ENCODE results near the gene OPTC.

OPTC gene

DNA sequence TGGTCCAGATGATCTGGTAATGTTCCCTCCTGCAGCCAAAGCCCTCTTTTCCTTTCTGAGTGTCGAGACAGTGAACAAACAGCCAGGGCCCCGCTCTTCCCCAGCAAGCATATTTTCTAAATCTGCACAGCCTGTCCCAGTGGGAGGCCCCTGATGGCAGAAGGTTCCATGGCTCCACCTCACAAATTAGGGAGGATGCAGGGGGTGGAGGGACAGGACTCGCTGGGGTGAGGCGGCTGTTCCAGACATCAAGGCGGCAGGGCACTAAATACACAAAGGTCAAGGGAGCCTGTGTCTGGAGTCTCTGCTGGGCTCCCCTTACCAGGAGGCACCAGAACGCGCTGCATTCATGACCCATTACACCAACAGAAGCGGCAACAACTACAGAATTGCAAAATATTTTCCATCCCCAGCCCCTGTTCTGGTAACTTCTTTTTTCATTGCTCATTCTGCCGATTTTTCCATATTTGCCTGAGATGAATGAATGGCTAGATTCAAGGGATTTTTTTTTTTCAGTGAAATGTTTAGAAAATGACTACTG is 45.4 kb upstream of the OPTC start:
- TF ChIP-seq CTCF (IDR thresholded peaks at IDR 0.05; ENCODE audit: insufficient read depth, low read length, poor library complexity, severe bottlenecking) (no peak), EZH2phosphoT487 (conservative IDR thresholded peaks at IDR 0.05; ENCODE audit: low read length) (no peak)
- Histone ChIP-seq H2AFZ (ENCODE audit: low read depth, low read length, severe bottlenecking) (no peak overlapping the region), H3K27me3 (ENCODE audit: low read length) (no peaks in the 10 kb centered on the region), H3K27ac (ENCODE audit: low read depth, low read length) (no peak overlapping the region), H3K4me2 (ENCODE audit: low read depth, low read length, poor library complexity, severe bottlenecking) (no peak overlapping the region), H3K79me2 (ENCODE audit: insufficient read depth, low read length) (no peaks in the 10 kb centered on the region), H4K20me1 (ENCODE audit: low read depth, low read length) (no peaks in the 10 kb centered on the region), H3K4me3 (ENCODE audit: insufficient read depth, low read length, poor library complexity, severe bottlenecking) (no peak overlapping the region), H3K36me3 (ENCODE audit: low read length) (no peaks in the 10 kb centered on the region), H3K9ac (ENCODE audit: low read length) (no peak overlapping the region), H3F3A (ENCODE audit: insufficient read depth) (peaks cover 23% of the 10 kb centered on the region), H3K9me3 (ENCODE audit: insufficient read depth, low read length) (no peaks in the 10 kb centered on the region), H3K9me2 (replicated peaks; ENCODE audit: insufficient read depth, low read length) (no peaks in the 10 kb centered on the region)

DNA sequence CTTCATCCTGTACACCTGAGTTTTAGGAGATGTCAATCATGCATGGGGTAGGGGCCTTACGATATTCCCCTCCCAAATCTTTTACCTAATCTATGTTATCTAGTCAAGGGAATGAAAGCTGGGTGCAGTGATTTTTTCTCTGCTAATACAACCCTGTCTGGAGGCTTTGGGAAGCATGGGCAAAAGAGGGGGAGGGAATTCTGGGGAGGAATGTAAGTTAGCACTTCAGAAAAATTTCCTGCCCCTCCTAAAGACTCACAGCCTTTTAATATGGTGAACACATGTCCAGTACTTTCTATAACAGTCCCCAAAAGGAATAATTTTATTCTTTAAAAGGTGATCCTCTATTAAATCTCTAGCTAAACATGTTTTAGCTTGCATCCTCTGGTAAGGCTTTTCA is 44.0 kb upstream of the OPTC start:
- Histone ChIP-seq H3K4me3 (ENCODE audit: insufficient read depth, low read length, poor library complexity, severe bottlenecking) (no peak overlapping the region), H2AFZ (ENCODE audit: low read depth, low read length, severe bottlenecking) (no peak overlapping the region), H3K9me2 (replicated peaks; ENCODE audit: insufficient read depth, low read length) (no peaks in the 10 kb centered on the region), H3K79me2 (ENCODE audit: insufficient read depth, low read length) (no peaks in the 10 kb centered on the region), H4K20me1 (ENCODE audit: low read depth, low read length) (no peaks in the 10 kb centered on the region), H3K4me2 (ENCODE audit: low read depth, low read length, poor library complexity, severe bottlenecking) (no peak overlapping the region), H3K27me3 (ENCODE audit: low read length) (no peaks in the 10 kb centered on the region), H3K27ac (ENCODE audit: low read depth, low read length) (peak overlapping the region; percentile 4; the same call in 1 of the 2 replicates), H3F3A (ENCODE audit: insufficient read depth) (peaks cover 33% of the 10 kb centered on the region), H3K9ac (ENCODE audit: low read length) (no peak overlapping the region), H3K9me3 (ENCODE audit: insufficient read depth, low read length) (no peaks in the 10 kb centered on the region), H3K36me3 (ENCODE audit: low read length) (no peaks in the 10 kb centered on the region)
- TF ChIP-seq EZH2phosphoT487 (conservative IDR thresholded peaks at IDR 0.05; ENCODE audit: low read length), result no peak
- TF ChIP-seq CTCF (IDR thresholded peaks at IDR 0.05; ENCODE audit: insufficient read depth, low read length, poor library complexity, severe bottlenecking), result no peak

DNA sequence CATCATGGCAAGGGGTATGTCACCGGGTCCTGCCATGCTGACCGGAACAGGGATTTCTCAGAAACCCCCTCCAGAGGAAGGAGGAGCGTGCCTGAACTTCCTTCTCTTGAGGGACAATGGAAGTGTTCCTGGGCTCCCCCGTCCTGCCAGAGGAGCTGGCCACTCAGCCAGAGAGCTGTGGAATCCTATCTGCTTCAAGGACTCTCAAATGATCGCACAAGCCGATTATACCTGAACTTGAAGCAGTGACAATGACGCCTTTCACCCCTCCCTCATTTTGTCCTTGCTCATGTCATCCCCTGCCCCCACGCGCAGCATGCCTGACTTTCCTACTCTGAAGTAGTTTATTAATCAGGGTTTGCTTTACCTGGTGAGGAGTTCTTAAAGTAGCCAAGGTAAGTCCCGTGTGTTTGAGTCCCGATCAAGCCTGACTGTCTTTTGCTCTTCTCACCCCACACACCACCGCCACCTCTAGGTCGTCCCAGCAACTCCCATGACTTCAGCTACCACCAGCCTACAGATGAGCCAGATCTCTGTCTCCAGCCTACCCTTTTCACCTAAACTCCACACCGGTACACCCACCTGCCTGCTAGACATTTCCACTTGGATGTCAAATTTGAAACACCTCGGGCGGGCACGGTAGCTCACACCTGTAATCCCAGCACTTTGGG is 43.3 kb upstream of the OPTC start:
- Histone ChIP-seq H3K27ac (ENCODE audit: low read depth, low read length) (peak overlapping the region; percentile 4; the same call in 1 of the 2 replicates), H3K4me3 (ENCODE audit: insufficient read depth, low read length, poor library complexity, severe bottlenecking) (no peak overlapping the region), H3K9ac (ENCODE audit: low read length) (no peak overlapping the region), H3K9me2 (replicated peaks; ENCODE audit: insufficient read depth, low read length) (no peaks in the 10 kb centered on the region), H3K27me3 (ENCODE audit: low read length) (no peaks in the 10 kb centered on the region), H3K79me2 (ENCODE audit: insufficient read depth, low read length) (no peaks in the 10 kb centered on the region), H3K4me2 (ENCODE audit: low read depth, low read length, poor library complexity, severe bottlenecking) (no peak overlapping the region), H4K20me1 (ENCODE audit: low read depth, low read length) (no peaks in the 10 kb centered on the region), H3K9me3 (ENCODE audit: insufficient read depth, low read length) (no peaks in the 10 kb centered on the region), H3F3A (ENCODE audit: insufficient read depth) (peaks cover 39% of the 10 kb centered on the region), H2AFZ (ENCODE audit: low read depth, low read length, severe bottlenecking) (no peak overlapping the region), H3K36me3 (ENCODE audit: low read length) (no peaks in the 10 kb centered on the region)
- TF ChIP-seq EZH2phosphoT487 (conservative IDR thresholded peaks at IDR 0.05; ENCODE audit: low read length) (no peak), CTCF (IDR thresholded peaks at IDR 0.05; ENCODE audit: insufficient read depth, low read length, poor library complexity, severe bottlenecking) (no peak)

Measured in SU-DHL-6 (cell line).